ENCODE data around the gene PPFIA2.

PPFIA2 gene

DNA sequence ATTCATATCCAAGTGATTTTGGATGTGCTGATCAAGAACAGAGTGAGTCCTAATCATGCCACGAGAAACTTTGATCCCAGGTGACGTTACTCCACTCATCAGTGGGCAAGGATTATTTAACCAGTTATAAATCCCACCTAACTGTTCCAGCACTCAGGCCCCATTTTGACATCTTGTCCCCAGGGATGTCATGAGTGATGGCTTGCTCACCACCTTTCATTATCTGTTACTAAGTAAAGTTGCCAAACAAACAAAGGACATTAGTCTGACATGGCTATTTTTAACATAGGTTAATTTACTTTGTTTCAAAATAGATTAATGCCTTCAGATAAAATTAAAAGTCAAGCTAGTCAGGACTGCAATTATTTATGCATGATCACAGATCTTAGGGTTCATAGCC is 425.3 kb downstream of the PPFIA2 start:
- no peak for DNase-seq

DNA sequence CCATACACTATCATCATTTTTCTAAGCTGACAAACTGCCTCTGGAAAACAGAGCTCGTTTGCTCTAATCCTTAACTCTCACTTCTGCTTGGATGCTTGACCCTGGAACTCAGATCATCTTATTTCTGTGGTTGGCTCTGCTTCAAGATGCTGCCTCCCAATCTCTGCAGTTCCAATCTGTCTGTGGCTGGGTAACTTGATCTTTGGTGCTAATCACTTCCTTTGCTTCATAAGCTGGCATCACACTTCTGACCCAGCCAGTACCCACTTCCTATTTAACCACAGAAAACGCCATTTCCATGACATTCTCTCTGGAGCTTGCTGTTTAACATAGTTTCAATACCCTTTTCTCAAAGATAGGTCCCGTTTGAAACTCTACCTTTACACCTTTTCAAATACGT is 427.1 kb downstream of the PPFIA2 start:
- no peak for DNase-seq

DNA sequence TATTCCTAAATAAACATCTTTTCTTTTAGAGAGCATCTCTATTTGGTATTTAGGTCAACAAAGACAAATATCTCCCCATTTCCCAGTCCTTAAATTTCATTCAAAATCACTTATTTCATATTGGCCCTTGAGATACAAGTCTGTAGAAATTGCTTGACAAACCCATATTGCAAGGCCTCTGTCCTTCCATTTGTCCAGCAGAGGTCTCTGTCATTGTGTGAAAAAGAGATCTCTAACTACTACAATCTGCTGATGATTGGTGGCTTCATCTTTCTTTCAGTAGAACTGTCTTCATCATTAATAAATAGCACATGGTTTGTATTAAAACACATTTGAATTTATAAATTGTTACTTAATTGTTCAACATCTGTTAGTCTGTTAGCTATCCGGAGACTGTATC is 428.7 kb downstream of the PPFIA2 start:
- no peak for DNase-seq

DNA sequence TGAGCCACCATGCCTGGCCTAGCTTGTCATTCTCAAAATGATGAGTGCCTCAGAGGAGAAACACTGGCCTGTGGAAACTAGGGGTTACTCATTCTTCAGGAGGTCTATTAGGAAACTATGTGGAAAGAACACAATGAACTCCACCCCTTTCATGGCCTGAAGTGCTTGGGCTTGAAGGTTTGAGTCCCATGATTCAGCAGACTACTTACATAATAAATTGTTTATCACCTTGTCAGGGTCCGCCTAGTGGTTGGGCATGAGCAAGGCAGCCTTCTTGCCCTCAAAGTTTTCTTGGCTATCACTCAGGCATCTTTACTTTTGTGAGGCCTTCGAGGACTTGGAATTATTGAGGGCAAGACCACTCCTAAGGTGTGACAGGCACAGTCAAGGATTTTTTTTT is 430.1 kb downstream of the PPFIA2 start:
- DNase-seq, result no peak

DNA sequence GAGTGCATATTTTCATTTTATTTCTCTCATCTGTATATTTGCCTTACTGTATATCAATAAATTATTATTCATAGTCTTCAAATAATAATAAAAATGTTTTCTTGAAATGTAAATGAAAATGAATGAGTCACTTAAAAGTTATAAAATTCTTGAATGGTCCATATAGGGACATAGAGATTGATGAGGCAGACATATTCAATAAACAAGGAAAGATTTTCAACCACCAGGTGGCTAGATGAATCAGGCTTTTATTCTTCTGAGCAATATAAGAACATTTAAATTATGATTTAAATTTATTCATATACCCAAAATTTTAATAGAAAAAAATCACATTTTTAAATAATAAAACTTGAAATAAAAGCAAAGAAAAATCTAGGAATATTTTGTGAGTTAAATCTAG is 431.7 kb downstream of the PPFIA2 start:
- no peak for DNase-seq

DNA sequence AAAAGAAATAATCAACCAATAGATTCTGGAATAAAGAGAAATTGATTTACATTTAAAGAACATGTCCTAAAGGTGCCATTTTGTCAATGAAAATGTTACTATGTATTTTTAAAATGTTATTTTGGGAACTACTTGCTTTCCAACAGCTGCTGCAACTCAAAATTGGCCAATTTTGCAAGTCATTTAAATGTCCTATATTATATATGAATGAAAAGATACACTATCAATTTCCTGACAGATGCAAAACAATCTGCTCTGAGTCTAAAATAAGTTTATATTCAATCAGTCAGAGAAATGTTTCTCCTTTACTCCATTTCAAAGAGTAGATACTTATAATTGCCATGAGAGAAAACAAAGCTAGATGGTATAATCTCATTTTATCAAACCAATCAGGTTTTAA is 434.1 kb downstream of the PPFIA2 start:
- no peak for DNase-seq

DNA sequence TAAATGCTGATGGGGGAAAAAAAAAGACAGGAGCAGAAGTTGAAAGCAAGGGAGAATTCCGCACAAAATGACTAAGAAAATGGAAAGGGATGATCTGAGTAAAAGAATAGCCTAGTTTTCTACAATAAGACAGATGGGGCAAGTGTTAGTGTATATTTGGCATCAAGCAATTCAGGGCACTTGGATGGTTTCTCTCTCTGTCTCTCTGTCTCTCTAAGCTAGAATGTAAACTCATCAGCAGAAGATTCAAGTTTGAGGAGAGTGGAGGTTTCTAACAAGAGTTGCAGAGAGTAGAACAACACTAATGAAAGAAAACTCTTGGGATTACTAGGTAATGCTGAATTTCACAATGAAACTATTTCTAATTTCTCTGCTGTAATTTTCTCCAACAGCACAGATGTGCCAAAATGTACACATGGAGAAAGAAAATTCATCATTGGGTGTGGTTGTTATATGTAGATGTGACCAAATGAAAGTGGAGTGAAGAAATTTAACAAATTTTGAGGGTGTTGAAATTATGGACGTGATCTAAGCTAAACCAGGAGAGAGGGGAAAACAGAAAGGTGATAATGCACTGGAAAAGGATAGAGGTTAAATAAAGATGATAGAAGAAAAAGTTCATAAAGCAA is 444.1 kb downstream of the PPFIA2 start:
- no peak for DNase-seq

DNA sequence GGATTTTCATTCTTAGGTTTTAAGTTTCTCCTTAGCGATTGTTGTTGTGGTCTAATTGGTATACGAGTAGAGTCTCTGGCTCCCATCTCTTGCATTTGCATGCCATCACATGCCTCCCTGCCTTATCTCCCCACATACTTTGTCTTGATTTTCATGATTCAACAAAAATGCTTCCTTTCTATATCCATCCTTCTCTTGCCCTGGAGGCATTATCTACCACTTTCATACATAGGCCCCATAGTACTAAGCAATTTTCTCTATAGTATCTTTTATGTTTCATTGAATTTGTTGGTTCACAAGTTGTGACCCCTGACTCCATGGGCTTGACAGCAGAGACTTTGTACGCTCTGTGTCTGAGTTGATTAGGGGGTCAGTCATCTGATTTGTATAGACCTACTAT is 455.2 kb downstream of the PPFIA2 start:
- DNase-seq, result no peak

DNA sequence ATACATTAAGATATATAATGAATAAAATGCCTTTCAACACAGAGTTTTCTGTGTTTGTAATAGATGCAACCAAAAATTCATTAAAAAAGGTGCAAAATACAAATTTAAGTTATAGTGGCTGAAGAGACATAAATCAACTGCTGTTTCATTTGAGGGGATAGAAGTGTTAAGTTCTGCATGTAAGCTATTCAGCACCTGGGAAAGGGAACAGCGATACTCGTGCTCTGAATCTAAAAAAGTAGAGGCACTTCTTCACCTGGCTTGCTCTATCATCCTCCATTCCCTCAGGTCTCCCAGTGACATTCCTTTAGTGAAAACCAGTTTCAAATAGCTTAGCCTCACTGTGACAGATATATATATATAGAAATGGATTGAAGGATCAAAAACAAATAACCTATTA is 458.7 kb downstream of the PPFIA2 start:
- no peak for DNase-seq

DNA sequence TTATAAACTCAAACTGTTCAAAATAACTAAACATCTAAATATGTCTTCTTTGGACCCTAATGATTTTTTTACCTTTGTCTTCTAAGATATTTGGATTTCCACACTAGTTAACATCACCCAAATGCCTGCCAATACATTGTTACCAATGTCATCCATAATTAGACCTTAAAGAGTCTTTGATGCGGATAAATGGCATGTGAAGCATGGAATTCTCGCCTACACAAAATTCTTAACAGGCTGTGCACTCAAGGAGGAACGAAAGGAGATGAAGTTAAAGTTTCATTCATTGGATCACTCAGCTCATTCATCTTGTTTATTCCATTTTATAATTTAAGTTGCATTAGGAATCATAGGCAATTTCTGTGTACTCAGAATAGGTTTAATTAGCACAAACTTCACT is 461.5 kb downstream of the PPFIA2 start:
- DNase-seq, result no peak

DNA sequence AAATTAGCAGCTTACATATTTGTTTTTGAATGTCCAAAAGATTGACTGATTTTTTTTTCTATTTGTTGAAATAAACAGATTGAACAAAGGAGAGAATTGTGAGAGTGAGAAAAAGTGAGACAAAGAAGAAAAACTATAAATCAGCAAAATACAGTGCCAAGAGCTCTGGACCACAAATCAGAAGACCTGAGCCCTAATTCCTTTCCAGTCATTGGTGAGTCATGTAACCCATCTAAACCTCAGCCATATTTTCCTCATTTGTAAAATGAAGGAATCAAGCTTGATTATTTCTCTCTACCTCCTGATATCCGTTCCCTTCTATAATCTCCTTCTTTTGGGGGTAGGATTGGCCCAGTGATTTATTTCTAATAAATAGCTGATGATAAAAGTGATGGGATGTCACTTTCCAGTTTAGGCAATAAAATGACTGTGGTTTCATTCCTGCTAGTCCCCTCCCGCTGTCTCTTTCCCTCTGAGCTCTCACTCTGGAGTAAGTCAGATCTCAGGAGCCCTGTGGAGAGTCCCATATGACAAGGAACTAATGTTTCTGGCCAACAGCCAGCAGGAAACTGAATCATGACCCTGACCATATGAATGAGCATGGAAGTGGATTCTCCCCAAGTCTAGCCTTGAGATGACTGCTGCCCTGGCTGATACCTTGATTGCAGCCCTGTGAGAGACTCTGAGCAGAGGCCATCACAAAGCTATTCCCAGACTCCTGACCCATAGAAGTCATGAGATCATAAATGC is 462.4 kb downstream of the PPFIA2 start:
- no peak for DNase-seq

DNA sequence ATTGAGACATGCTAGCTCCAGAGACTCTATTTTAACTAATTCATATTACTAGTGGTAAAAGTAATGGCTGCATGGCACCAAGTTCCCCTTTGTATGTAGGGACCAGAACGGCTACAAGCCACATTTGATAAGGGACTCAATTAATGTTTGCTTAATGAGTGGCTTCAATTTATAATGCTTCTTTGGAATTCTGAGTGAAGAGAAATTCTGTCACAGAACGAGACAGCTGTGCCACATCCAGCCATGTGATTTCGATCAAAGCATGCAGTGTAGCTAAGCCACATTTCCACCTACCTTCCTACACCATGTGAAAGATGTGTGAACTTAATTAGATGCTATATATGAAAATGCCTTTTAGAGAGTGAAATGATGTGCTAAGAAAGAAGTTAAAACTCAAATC is 463.9 kb downstream of the PPFIA2 start:
- no peak for DNase-seq

DNA sequence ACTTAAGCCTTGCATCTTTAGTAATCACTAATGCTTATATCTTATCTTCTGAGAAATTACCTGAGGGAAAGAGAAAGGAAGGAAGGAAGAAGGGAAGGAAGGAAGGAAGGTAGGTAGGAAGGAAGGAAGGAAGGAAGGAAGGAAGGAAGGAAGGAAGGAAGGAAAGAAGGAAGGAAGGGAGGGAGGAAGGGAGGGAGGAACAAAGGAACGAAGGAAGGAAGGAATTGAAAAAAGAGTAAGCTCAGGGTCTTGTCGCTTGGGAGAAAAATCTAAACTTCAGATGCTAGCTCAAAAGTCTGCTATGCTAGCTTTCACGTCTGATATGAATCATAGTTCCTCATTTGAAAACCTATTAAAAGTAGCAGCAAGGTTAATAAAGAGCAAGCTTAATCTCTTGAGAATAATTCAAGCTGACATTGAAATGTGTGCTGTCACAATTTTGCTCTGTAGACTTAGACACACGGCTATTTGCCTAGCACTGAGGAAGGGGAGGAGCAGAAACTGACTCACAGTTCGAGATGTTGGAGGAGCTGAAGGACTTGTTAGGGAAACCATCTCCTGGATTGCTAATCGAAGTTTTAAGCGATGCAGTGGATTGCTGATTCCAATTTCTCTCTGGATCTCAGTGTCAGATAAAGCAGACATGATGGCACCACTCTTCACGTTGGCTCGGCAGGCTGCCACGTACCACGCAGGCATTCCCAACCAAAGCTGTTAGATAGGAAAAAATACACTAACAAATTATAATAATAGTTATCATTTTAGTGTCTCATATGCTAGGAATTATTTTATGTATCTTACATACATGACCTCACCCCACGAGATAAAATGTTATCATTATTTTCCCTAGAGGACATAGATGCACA is 464.6 kb downstream of the PPFIA2 start:
- DNase-seq, result no peak

DNA sequence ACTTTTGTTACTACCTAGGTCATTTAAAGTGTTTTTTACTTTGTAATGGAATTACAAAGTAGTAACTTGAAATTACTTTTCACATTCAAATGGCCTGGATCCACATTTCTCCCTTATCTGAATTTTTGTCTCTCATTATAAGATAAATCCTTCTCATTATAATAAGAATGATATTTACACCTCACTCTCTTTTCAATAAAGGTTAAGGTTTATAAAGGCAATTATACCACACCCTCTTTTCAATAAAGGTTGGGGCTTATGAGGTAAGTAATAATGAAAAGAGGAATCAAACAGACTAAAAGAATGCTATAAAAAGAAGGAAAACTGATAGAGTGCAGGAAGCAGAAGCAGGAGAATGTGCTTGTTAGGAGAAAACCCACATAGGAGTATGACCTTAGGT is 470.5 kb downstream of the PPFIA2 start:
- DNase-seq, result no peak

DNA sequence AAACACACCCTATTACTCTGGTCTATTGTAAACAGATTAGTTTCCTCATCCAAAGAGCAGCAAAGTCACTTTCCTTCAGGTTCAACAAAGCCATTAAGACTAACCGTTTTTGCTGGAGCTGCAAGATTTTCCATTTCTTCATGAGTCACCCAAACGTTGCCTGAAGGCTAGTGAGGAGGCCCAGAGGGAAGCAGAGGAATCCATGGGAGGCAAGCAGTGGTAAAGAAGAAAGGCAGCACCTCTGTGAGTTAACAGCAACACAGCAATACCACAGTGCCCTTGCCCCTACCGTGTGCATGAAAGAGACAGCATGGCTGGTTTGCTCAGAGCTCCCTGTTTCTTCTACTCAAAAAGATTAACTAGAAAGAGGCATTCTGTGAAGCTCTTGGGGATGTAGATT is 475.0 kb downstream of the PPFIA2 start:
- DNase-seq, result no peak

DNA sequence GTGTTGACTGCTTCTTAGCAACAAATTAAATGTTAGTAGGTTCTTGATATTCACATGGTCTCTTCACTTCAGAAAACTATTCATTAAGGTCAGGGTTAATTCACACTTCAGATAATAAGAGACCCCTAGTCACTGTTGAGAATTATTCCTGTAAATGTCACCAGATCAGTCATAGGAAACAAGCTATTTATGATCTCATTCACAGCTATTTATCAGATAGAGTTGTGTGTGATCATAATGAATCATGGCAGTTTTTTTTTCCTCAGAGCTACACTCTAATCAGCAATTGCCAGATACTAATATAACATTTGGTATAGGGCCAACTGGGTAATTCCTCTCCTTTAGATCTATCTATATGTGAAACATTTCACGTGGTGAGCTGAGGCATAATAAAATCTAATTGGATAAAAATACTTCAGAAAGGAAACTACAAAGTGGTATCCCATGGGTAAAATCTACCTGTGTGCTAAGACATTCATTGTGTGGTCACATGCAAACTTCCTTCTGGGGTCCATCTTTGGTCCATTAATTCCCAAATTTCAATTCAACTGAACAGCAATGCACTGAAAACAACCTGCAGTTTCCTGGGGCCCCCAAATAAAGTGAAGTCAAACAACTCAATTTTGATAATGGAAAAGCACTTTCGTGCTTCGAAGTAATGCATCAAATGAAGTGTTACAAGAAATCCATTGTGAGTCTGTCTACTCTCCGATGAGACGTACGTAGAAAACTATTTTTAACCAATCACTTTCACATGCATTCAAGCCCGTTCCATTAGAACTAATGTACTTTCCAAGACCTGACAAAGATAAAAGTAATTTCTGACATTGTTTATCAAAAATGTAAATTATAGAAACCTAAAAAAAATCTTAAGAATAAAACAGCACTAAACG is 484.3 kb downstream of the PPFIA2 start:
- DNase-seq, result no peak

DNA sequence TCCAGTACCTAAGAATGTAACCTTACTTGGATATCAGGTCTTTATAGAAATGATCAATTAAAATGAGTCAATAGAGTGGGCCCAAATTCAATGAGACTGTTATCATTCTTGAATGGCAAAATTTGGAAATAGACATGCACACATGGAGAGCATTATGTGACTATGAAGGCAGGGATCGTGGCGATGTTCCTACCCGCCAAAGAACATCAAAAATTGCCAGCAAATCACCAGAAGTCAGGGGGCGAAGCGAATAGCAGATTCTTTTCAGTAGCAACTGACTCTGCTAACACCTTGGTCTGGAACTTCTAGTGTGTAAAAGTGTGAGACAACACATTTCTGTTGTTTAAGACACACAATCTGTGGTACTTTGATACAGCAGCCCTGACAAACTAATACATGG is 488.8 kb downstream of the PPFIA2 start:
- no peak for DNase-seq

DNA sequence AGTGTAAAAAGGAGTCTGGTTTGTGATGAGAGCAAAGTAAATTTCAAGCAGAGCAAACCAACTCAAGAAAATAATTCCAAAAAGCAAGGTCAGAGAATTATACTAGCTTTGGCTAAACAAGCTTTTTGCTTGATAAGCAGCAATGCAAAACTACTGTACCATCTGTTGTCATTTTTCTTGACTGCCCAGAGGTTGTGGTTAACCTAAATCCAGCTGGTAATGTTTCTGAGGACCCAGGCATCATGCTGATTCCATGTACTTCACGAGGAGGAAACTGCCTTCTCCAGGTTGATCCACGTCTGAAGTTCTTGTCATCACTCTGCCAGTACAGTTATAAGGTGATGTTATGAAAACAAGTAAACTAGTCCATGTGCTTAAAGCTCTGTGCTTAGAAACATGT is 496.1 kb downstream of the PPFIA2 start:
- DNase-seq, result no peak

DNA sequence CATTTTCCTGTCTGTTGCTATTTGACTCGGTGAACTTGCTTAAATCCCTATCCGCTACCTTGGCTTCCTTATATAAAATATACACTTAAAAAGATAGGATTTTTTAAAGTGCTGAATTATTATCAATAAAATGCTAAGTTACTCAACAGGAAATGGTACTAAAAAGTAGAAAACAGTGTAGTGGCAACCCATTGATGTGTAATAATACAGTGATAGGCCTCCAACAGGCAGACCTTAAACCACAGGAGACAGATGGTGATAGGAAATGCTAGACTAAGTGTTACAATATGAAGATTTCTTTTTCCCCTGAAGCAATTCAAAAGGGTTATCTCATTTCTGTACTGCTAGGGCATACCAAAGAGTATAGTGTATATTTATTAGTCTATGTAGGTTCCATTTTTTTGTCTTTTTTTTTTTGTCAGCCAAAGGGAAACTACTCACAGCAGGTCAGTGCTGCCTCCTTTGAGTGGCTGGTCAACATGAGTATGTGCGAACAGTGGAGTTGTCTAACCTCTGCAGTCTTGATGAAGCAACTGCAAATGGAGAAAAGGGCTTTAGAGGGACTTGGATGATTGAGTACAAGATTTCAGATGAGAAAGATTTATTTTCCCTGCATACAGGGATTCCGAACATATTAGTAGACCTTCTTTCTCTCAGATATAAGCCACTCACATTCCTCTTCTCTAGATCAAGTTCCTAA is 497.5 kb downstream of the PPFIA2 start:
- DNase-seq, result no peak

DNA sequence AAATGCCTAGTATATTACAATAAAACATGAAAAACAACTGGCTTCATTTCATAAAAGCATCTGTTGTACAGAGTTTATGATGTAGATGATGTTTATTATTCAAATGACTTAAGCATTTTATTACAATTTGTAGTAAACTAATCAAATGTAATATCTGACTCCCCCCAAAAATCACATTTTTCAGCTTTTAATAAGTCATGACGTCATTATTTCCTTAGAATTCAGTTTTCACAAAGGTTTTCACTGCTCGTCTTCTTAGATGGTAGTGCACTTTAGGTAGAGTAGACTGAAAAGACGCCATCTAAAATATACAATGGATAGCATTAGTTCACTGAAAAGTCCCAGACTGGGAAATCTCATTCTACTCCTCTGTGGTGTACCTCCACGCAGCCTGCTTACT is 499.8 kb downstream of the PPFIA2 start:
- DNase-seq, result no peak

DNA sequence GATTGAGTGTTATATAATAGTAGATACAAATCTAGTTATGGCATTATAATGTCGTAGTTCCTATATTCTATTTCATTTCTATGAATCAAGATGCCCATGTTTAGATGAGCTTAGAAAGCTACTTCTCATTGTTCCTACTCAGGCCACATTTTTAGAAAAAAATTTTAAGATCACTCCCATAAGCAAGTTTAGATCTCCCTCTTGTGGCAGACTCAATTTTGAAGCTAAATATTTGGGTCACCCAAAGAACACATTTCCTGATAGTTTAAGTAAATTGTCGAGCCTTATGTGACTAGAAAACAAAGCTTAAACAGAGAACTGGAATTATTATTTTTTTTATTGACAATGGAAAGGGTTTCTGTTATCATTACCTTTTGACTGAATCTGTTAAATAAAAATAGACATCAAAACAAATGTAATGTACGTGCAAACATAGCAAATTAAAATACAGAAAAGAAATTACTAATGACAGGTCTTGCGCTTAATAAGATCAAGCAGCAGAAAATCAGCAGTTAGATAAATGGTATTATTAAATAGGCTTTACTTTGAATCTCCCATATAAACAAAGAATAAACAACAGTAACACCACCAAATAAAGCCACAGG is 501.1 kb downstream of the PPFIA2 start:
- no peak for DNase-seq

DNA sequence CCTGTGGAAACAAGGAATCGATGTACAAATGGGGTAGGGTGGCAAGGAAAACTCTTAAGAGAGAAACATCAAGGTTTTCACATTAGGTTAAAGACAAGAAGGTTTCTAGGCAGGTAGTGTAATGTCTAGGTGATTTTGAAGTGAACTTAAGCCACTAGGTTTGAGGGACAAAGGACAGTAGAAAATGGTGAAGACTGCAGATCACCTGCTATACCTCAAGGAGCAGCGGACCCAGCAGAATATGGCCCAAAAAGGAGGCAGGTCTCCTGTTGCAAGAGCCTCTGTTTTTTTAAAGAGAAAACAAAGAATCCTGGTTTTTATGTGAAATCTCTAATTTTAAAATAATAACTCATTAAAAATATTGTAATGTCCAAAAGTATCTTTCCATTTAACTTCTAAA is 503.2 kb downstream of the PPFIA2 start:
- DNase-seq, result no peak

Data from CD4-positive, alpha-beta T cell treated with Interleukin-4 for 1 hour (primary cell).